T-helper 2 cell treated with Interferon-gamma antibody and Interleukin-4, amounts not matched to agents 5 μg/mL and 100 μg/mL, for 36 hours (primary cell): ENCODE results near the gene SLC46A2.

ENCODE experiments used
- DNase-seq: peaks from one replicate; pipeline ENCODE4 v3.0.0; 2021; ENCODE audit warnings: low spot score
- H3K27ac Mint-ChIP-seq: one replicate; pipeline ENCODE4 v1.8.0; 2021; ENCODE audit warnings: mild to moderate bottlenecking, mixed read lengths
- H3K27me3 Mint-ChIP-seq: one replicate; pipeline ENCODE4 v1.8.0; 2021; ENCODE audit warnings: low read depth, mixed read lengths
- H3K36me3 Mint-ChIP-seq: one replicate; pipeline ENCODE4 v1.8.0; 2021; ENCODE audit warnings: low read depth, mixed read lengths
- H3K4me1 Mint-ChIP-seq: one replicate; pipeline ENCODE4 v1.8.0; 2021; ENCODE audit warnings: low read depth, mixed read lengths
- H3K4me3 Mint-ChIP-seq: one replicate; pipeline ENCODE4 v1.8.0; 2022; ENCODE audit warnings: mild to moderate bottlenecking, moderate library complexity, mixed read lengths
- H3K9me3 Mint-ChIP-seq: one replicate; pipeline ENCODE4 v1.8.0; 2021; ENCODE audit warnings: mixed read lengths

The SLC46A2 gene

GRCh38 chr9:112900488-112900887 lies 9.8 kb upstream of the SLC46A2 start:
- H3K27ac Mint-ChIP-seq = no peak overlapping the region
- peaks cover 21% of the 10 kb centered on the region for H3K4me1 Mint-ChIP-seq
- H3K27me3 Mint-ChIP-seq = peaks cover 32% of the 10 kb centered on the region
- DNase-seq = no peak
- no peak overlapping the region for H3K4me3 Mint-ChIP-seq
- H3K36me3 Mint-ChIP-seq = no peaks in the 10 kb centered on the region
- H3K9me3 Mint-ChIP-seq = no peaks in the 10 kb centered on the region

DNA sequence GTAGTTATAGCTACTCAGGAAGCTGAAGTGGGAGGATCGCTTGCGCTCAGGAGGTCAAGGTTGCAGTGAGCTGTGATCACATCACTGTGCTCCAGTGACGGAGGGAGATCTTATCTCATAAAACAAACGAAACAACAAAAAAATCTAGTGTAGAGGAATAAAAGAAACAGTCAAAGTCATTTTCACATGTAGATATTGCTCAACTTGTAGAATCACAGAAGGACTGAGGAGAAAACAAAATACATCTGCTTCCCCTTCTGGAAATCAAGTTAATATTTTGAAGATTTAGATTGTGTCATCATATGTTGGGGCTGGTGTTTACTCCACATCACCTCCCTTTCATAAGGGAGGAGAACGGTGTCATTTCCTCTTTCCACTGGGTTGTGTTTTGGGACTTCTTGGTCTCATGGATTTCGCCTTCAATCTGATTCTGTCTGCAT lies 8.2 kb upstream of the SLC46A2 start:
- no peak overlapping the region for H3K4me3 Mint-ChIP-seq
- H3K4me1 Mint-ChIP-seq = peaks cover 24% of the 10 kb centered on the region
- peaks cover 35% of the 10 kb centered on the region for H3K27me3 Mint-ChIP-seq
- no peaks in the 10 kb centered on the region for H3K36me3 Mint-ChIP-seq
- no peaks in the 10 kb centered on the region for H3K9me3 Mint-ChIP-seq
- no peak overlapping the region for H3K27ac Mint-ChIP-seq
- DNase-seq = no peak

- Mint-ChIP-seq H3K36me3 (no peaks in the 10 kb centered on the region), H3K27me3 (peaks cover 46% of the 10 kb centered on the region), H3K9me3 (no peaks in the 10 kb centered on the region), H3K27ac (peak overlapping the region; percentile 12), H3K4me1 (peaks cover 19% of the 10 kb centered on the region), H3K4me3 (no peak overlapping the region)
- no peak for DNase-seq
Measured at GRCh38 chr9:112896131-112896530, 5.5 kb upstream of the SLC46A2 start.

GRCh38 chr9:112894699-112895098 lies 4.0 kb upstream of the SLC46A2 start:
- Mint-ChIP-seq H3K36me3 (no peaks in the 10 kb centered on the region), H3K27me3 (peaks cover 46% of the 10 kb centered on the region), H3K4me1 (peaks cover 19% of the 10 kb centered on the region), H3K9me3 (no peaks in the 10 kb centered on the region), H3K27ac (no peak overlapping the region), H3K4me3 (no peak overlapping the region)
- DNase-seq = no peak

DNA sequence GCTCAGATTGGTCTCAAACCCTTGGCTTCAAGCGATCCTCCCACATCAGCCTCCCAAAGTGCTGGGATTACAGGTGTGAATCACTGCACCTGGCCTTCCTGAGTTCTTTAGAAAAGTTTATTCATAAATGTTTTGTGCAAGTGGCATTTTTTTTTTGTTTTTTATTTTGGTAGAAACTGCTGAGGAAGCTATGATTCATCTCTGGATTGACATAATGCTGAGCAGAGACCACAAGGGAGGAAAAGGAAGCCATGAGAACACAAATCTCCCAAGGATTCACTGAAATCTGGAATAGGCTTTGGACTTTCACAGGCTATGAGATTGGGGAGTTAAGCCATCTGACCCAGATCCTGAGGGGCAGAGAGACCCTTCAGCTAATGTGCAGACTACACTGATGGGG lies 3.4 kb upstream of the SLC46A2 start:
- Mint-ChIP-seq H3K27me3 (peaks cover 53% of the 10 kb centered on the region), H3K27ac (no peak overlapping the region), H3K4me1 (peaks cover 16% of the 10 kb centered on the region)

DNA sequence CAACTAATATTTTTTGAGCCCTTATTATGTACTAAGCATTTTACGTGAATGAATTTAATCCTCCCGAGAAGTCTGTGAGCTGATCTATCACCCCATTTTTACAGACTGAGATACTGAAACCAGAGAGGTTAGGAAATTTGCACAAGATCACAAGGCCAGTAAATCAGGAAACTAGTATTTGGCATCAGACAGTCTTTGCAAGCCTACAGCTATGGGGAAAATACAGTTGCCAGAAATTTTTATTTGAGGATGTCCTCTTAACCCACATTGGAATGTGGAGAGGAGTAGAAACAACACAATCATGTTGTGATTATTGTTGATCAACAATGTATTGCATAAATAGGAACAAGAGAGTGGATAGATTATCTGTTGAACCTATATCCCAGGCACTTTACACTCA lies 2.3 kb upstream of the SLC46A2 start:
- Mint-ChIP-seq H3K27me3 (peaks cover 43% of the 10 kb centered on the region), H3K4me3 (no peak overlapping the region), H3K27ac (no peak overlapping the region), H3K36me3 (no peaks in the 10 kb centered on the region), H3K4me1 (peaks cover 8% of the 10 kb centered on the region), H3K9me3 (no peaks in the 10 kb centered on the region)
- no peak for DNase-seq

More for the DNA sequence above, 3.4 kb upstream of the SLC46A2 start:
- Mint-ChIP-seq H3K36me3 (no peaks in the 10 kb centered on the region), H3K9me3 (no peaks in the 10 kb centered on the region), H3K4me3 (no peak overlapping the region)
- DNase-seq = no peak

DNA sequence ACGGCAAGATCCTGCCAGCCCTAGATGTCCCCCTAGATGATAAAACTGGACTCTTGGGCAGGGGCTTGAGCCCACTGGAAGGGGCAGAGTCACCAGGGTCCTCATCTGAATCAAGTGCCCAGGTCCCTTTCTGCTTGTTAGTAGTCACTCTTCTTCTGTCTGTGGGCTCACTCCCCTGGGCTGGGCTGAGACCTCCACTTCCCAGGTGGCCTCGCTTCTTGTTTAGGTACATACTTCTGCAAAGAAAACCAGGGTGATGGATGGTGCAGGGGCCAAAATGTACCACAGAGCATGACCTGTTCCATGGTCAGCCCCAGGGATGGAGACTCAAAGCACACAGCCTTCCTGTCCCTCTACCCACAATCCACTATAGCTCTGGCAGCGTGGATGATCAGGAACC lies 845 bp upstream of the SLC46A2 start:
- H3K27ac Mint-ChIP-seq = no peak overlapping the region
- H3K27me3 Mint-ChIP-seq = peaks cover 39% of the 10 kb centered on the region
- no peak for DNase-seq
- no peaks in the 10 kb centered on the region for H3K9me3 Mint-ChIP-seq
- H3K36me3 Mint-ChIP-seq = no peaks in the 10 kb centered on the region
- H3K4me3 Mint-ChIP-seq = no peak overlapping the region
- peaks cover 8% of the 10 kb centered on the region for H3K4me1 Mint-ChIP-seq

- H3K36me3 Mint-ChIP-seq = no peaks in the 10 kb centered on the region
- peaks cover 26% of the 10 kb centered on the region for H3K27me3 Mint-ChIP-seq
- H3K9me3 Mint-ChIP-seq = no peaks in the 10 kb centered on the region
- no peak overlapping the region for H3K4me3 Mint-ChIP-seq
- H3K4me1 Mint-ChIP-seq = no peaks in the 10 kb centered on the region
- no peak for DNase-seq
- no peak overlapping the region for H3K27ac Mint-ChIP-seq
Measured at GRCh38 chr9:112887381-112887780, 3.3 kb downstream of the SLC46A2 start.

DNA sequence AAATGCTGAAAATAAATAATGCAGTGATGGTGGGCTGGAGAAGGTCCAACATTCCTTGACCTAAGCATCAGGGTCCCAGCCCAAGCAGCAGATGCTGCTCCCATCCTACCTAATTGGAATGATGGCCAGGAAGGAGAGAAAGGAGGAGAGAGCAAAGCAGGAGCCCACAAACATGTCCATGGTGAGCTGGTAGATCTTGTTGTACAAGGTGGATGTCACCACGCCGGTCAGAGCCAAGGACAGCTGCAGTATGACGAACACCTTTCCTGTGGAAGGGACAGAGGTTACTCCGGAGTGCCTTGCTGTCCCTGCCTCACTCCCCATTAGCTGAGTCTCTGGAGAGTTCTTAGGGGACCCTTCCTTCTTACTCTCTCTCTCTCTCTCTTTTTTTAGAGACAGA lies 4.3 kb downstream of the SLC46A2 start:
- Mint-ChIP-seq H3K4me3 (no peak overlapping the region), H3K36me3 (no peaks in the 10 kb centered on the region), H3K27me3 (peaks cover 18% of the 10 kb centered on the region), H3K27ac (no peak overlapping the region), H3K9me3 (no peaks in the 10 kb centered on the region), H3K4me1 (no peaks in the 10 kb centered on the region)
- DNase-seq = no peak

DNA sequence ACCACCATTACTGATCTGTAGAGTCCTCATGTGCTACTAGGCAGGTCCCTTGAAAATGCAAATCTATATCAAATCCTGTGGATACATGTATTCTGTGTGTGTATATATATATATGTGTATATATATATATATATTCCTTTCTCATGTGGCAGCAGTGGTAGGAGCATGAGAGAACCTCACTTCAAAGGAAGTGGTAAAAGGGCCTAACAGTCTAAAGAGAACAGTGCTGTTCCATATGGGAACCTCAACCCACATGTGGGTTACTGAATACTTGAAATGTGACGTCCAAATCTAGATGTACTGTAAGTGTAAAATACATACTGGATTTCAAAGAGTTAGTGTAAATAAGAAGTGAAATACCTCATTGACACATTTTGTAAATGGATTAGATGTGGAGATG lies 5.4 kb downstream of the SLC46A2 start:
- DNase-seq = no peak
- Mint-ChIP-seq H3K4me3 (no peak overlapping the region), H3K9me3 (no peaks in the 10 kb centered on the region), H3K36me3 (no peaks in the 10 kb centered on the region), H3K27me3 (peaks cover 18% of the 10 kb centered on the region), H3K27ac (no peak overlapping the region), H3K4me1 (no peaks in the 10 kb centered on the region)

DNA sequence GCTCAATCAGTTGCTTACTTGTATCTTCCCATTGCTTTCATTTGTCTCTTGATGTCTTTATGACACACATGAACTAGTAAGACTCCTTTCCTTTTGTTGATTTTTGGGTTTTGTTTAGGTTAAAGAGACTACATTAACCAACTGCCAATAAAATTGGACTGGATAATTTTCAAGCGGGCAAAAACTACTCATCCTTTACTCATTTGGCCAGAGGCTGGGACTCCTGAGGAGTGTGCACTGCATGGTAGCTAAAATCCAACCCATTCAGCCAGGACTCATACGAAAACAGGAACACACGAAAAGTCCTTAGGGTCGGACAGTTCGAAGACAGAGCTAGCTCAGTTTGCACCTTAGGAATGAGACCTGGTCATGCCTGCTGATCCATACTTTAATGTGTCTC lies 6.0 kb downstream of the SLC46A2 start:
- Mint-ChIP-seq H3K36me3 (no peaks in the 10 kb centered on the region), H3K4me1 (no peaks in the 10 kb centered on the region), H3K9me3 (no peaks in the 10 kb centered on the region), H3K27me3 (peaks cover 12% of the 10 kb centered on the region), H3K27ac (no peak overlapping the region), H3K4me3 (no peak overlapping the region)
- no peak for DNase-seq

GRCh38 chr9:112884101-112884500 lies 6.6 kb downstream of the SLC46A2 start:
- no peaks in the 10 kb centered on the region for H3K36me3 Mint-ChIP-seq
- no peaks in the 10 kb centered on the region for H3K9me3 Mint-ChIP-seq
- H3K27me3 Mint-ChIP-seq = peaks cover 6% of the 10 kb centered on the region
- no peak overlapping the region for H3K27ac Mint-ChIP-seq
- DNase-seq = no peak
- no peak overlapping the region for H3K4me3 Mint-ChIP-seq
- no peaks in the 10 kb centered on the region for H3K4me1 Mint-ChIP-seq

DNA sequence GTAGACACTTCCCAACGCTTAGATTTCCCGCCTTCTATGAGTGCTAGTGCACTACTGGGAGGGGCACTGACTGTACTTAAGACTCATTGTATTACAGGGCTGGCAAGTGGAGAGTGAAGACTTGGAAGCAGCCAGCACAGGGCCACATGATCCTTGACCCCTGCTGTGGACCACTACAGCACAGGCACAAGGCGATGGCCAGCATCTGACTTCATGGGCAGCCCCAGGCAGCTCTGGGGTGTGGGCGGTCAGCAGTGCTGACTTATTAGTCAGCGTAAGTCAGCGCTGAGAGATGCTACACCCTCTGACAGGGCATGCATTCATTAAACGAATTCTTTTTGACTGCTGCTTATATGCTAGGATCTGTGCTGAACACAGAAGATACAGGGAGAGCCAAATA lies 9.3 kb downstream of the SLC46A2 start:
- peaks cover 5% of the 10 kb centered on the region for H3K27me3 Mint-ChIP-seq
- no peak overlapping the region for H3K4me3 Mint-ChIP-seq
- H3K27ac Mint-ChIP-seq = no peak overlapping the region
- no peaks in the 10 kb centered on the region for H3K9me3 Mint-ChIP-seq
- no peaks in the 10 kb centered on the region for H3K36me3 Mint-ChIP-seq
- DNase-seq = no peak
- no peaks in the 10 kb centered on the region for H3K4me1 Mint-ChIP-seq

DNA sequence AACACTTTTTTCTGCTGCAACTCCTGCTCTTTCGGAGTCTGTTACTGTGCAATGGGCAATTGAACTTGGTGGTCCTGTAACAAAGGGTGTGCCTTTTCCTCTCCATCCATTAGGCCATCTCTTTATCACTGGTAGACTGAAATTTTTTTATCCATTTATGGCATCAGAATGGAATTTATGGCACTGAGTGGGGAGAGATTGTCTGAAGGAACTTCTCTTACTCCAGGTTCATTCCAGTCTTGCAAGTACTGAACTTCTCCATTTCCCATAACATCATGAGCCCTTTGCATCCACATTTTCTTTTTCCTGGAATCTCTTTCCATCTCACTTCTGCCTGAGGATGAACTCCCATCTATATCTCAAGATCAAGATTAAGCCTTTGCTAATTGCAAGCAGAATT lies 10.0 kb downstream of the SLC46A2 start:
- Mint-ChIP-seq H3K4me3 (no peak overlapping the region), H3K27ac (no peak overlapping the region), H3K36me3 (no peaks in the 10 kb centered on the region), H3K27me3 (peaks cover 5% of the 10 kb centered on the region), H3K4me1 (no peaks in the 10 kb centered on the region), H3K9me3 (no peaks in the 10 kb centered on the region)
- DNase-seq = no peak

DNA sequence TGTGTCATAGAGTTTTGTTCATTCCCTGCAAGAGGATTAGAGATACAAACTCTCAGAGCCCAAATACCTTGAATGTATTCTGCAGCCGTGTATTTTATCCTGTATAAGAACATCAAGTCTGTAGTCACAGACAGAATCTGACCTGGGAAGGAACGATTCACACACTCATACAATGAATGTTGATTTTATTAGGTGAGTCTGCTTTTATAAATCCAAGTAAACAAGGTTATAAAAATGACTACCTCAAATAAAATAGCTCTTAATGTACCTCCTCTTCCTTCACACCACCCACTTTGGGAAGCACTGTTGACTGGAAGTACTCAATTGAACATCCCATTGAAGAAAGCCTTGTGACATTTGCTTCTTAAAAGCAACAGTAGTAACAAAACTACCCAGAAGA lies 11.9 kb downstream of the SLC46A2 start:
- no peak overlapping the region for H3K27ac Mint-ChIP-seq
- peaks cover 5% of the 10 kb centered on the region for H3K27me3 Mint-ChIP-seq
- H3K9me3 Mint-ChIP-seq = no peaks in the 10 kb centered on the region
- H3K4me1 Mint-ChIP-seq = no peaks in the 10 kb centered on the region
- no peak for DNase-seq
- H3K4me3 Mint-ChIP-seq = no peak overlapping the region
- no peaks in the 10 kb centered on the region for H3K36me3 Mint-ChIP-seq
